Tibial nerve (tissue), 4 donors: Measurements from ENCODE around the gene PPME1. TPM values are rescaled to one million over a fixed set of nuclear protein-coding genes. Genes with fewer than 3 reads are reported as not detected.

Source experiments
- DNase-seq, 2 donors: peaks; one replicate each; pipeline ENCODE4 v3.0.0-alpha.2; 2019; ENCODE audit warnings: low spot score in 2 of 2
- H3K27ac ChIP-seq, 4 donors: fragments of 200-600 bp; sonication (generic) in 3 of 4; one replicate each; pipeline ENCODE4 v1.5.1; 2017 to 2019; ENCODE audit warnings: mild to moderate bottlenecking in 1 of 4
- H3K27me3 ChIP-seq, 2 donors: fragments of 200-600 bp; sonication (generic) in 1 of 2; one replicate each; pipeline versions ENCODE4 v1.5.1 to v1.6.0; 2017 to 2019
- H3K36me3 ChIP-seq, 3 donors: fragments of 200-600 bp; sonication (generic); one replicate each; pipeline ENCODE4 v1.5.1; 2018 to 2019
- H3K4me1 ChIP-seq, 4 donors: fragments of 200-600 bp; sonication (generic) in 3 of 4; one replicate each; pipeline ENCODE4 v1.5.1; 2017 to 2019
- H3K4me3 ChIP-seq, 4 donors: fragments of 200-600 bp; sonication (generic) in 3 of 4; one replicate each; pipeline ENCODE4 v1.5.1; 2017 to 2019; ENCODE audit warnings: mild to moderate bottlenecking in 1 of 4, moderate library complexity in 1 of 4
- H3K9me3 ChIP-seq, 4 donors: fragments of 200-600 bp; sonication (generic) in 3 of 4; one replicate each; pipeline ENCODE4 v1.5.1; 2017 to 2019
- EP300 ChIP-seq, 2 donors: sonication (generic); formaldehyde crosslinking; IDR thresholded peaks; one replicate each; pipeline ENCODE4 v1.6.1; 2017; ENCODE audit warnings: antibody characterized with exemption in 2 of 2, mild to moderate bottlenecking in 1 of 2
- POLR2A ChIP-seq, 2 donors: fragments of 450-650 bp; IDR thresholded peaks; one replicate each; pipeline ENCODE4 v1.6.1; 2017; ENCODE audit warnings: antibody characterized with exemption in 2 of 2, mild to moderate bottlenecking in 2 of 2, moderate library complexity in 2 of 2
- WGBS, 2 donors: methylation state at CpG; one replicate each; pipeline ENCODE4 v1.1.5; 2018; 5-methylcytosine and 5-hydroxymethylcytosine counted together
- total RNA-seq, 4 donors: library from RNA; depleted of rRNA; stranded (reverse); fragments of >200 nt; gene quantifications; one replicate each; pipeline ENCODE4 v1.1.0, GENCODE V29; 2016
- TF ChIP-seq, protein P1 (sequence below), 5 experiments: fragments of 200-600 bp in 3 of 5; fragments of 450-650 bp in 2 of 5; sonication (generic) in 3 of 5; IDR thresholded peaks; one replicate each; pipeline ENCODE4 v1.5.1; 2016 to 2019; ENCODE audit warnings: antibody characterized with exemption in 5 of 5, mild to moderate bottlenecking in 3 of 5, moderate library complexity in 2 of 5

Gene PPME1
- total RNA-seq, 4 donors from 2014 or later = 17.8 to 35.6 (median 26.5) TPM

DNA sequence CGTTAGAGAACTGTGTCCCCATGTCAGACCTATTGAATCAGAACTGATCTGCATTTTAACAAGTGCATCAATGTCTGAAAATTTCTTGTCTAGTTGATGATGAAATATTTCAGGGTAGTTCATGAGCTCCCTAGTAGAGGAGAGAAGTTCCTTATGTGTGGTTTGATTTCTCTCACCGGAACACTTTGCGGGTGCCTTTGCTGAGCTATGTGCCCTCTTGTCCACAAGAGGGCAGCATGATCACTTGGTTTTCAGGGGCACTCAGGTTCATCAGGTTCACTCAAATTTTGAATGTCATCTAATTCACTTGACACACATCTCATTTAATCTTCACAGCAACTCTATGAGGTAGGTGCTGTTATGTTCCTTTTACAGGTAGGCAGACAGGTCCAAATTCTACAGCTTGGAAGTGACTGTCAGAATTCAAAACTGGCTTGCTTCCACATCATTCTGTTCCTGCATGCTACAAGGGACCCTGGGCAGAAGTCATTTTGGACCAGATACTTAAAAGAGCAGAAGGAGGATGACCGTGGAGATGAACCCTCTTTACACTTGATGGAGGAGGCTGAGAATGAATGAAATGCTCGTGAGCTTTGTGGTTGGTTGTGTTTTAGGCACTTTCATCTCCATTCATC is 84.8 kb downstream of the PPME1 start:
- DNase-seq = peak in 1 of 2 donors; percentile 53

DNA sequence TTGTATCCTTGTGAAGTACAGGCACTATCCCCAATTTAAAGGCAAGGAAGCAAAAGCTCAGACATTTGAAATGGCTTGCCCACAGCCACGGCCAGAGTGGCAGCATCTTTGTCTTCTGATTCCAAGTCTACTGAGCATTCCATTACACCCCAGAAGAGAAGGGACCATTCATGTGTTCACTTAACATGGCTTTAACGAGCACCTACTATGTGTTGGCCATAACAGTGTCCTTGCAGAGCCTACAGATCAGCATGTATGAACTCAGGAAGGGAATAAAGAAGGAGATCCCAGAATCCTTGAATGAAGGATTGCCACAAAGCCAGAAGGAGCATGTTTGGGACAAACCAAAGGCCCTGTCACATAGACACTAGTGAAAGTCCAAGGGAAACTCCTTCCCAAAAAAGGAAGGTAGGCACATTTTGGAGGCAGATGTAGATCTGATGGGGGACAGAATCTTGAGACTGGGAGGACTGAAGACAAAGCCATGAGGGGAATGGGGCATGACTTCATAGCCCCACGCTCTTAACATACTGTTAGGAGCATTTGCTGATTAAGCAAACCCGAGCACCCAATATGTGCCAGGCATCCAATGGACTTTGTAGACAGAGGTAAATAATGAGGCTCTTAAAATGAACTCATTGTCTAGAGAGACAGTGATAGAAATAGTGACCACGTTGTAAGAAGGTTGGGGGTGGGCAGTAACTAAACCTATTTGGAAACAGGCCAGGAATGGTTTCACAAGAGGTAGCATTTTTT is 85.5 kb downstream of the PPME1 start:
- Histone ChIP-seq H3K36me3 (peaks cover 0 to 41% (median 0%) of the 10 kb centered on the region in 3 donors), H3K4me3 (no peak overlapping the region), H3K4me1 (peaks cover 0 to 11% (median 0%) of the 10 kb centered on the region in 4 donors), H3K27ac (no peak overlapping the region), H3K9me3 (no peaks in the 10 kb centered on the region), H3K27me3 (no peaks in the 10 kb centered on the region)
- WGBS, 2 donors = 78% methylated on average over 5 of the region's 5 CpGs
- TF ChIP-seq, protein P1, sequence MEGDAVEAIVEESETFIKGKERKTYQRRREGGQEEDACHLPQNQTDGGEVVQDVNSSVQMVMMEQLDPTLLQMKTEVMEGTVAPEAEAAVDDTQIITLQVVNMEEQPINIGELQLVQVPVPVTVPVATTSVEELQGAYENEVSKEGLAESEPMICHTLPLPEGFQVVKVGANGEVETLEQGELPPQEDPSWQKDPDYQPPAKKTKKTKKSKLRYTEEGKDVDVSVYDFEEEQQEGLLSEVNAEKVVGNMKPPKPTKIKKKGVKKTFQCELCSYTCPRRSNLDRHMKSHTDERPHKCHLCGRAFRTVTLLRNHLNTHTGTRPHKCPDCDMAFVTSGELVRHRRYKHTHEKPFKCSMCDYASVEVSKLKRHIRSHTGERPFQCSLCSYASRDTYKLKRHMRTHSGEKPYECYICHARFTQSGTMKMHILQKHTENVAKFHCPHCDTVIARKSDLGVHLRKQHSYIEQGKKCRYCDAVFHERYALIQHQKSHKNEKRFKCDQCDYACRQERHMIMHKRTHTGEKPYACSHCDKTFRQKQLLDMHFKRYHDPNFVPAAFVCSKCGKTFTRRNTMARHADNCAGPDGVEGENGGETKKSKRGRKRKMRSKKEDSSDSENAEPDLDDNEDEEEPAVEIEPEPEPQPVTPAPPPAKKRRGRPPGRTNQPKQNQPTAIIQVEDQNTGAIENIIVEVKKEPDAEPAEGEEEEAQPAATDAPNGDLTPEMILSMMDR (IDR thresholded peaks at IDR 0.05) = no peak
- no peak for TF ChIP-seq EP300 (IDR thresholded peaks at IDR 0.05)
- DNase-seq = no peak

More for the DNA sequence above, 84.8 kb downstream of the PPME1 start:
- Histone ChIP-seq H3K4me1 (peaks cover 0 to 11% (median 0%) of the 10 kb centered on the region in 4 donors), H3K4me3 (no peak overlapping the region), H3K27me3 (no peaks in the 10 kb centered on the region), H3K9me3 (no peaks in the 10 kb centered on the region), H3K27ac (no peak overlapping the region), H3K36me3 (peaks cover 0 to 48% (median 3%) of the 10 kb centered on the region in 3 donors)
- TF ChIP-seq EP300 (IDR thresholded peaks at IDR 0.05) = peak in 1 of 2 donors; percentile 20
- no peak for TF ChIP-seq POLR2A (IDR thresholded peaks at IDR 0.05)
- TF ChIP-seq, protein P1 (IDR thresholded peaks at IDR 0.05) = peak; percentile 78 to 88 (median 86)
- WGBS, 2 donors = 47 to 52% methylated on average over 5 of the region's 5 CpGs

DNA sequence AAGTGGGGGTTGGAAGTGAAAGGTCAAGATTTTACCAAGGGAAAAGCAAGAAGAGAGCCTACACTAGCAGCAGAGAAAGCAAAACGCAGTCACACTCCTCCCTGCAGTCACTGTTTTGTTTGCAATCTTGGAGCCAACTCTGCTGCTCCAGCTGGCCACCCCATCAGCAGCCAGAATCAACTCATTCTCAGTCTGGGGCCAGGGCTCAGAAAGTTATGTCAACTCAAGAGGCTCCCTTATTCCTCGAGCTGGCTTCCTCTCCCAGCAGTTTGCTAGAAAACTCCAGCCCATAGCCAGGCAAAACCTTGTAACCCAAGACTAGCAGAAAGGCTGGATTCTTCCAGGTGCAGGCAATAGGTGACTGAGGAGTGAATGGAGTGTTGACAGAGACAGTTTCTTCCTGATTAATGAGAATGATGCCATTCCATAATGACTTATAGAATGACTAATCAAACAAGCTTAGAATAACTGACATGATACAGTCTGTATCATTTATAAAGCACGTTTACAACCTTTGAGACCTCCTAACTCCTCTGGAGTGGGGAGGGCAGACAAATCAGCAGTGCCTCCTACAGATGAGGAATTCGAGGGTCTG is 87.0 kb downstream of the PPME1 start:
- H3K27ac ChIP-seq = no peak overlapping the region
- H3K9me3 ChIP-seq = no peaks in the 10 kb centered on the region
- DNase-seq = peak in 1 of 2 donors; percentile 54
- WGBS, 2 donors = 33 to 34% methylated on average over 4 of the region's 4 CpGs
- peaks cover 0 to 26% (median 0%) of the 10 kb centered on the region in 3 donors for H3K36me3 ChIP-seq
- no peak overlapping the region for H3K4me3 ChIP-seq
- peaks cover 0 to 11% (median 0%) of the 10 kb centered on the region in 4 donors for H3K4me1 ChIP-seq
- TF ChIP-seq POLR2A (IDR thresholded peaks at IDR 0.05) = no peak
- no peak for TF ChIP-seq EP300 (IDR thresholded peaks at IDR 0.05)
- TF ChIP-seq, protein P1 (IDR thresholded peaks at IDR 0.05) = no peak
- no peaks in the 10 kb centered on the region for H3K27me3 ChIP-seq

DNA sequence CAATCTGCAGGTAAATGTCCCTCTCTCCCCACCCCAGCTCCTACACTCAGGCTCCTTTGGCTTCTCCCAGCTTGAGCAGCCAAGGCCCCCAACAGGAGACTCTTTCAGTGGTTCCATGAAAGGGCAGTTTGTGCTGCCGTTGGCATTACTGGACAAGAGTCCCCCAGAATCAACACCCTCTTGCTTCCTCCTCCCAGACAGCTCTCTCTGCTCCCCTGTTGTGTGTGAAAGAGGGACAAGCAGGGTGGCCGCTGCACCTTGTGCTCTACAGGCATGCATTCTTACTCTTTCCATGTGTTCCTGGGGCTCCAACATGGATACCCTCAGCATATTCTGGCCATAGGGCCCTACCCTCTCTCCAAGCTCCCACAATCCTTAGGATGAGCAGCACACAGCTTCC is 91.6 kb downstream of the PPME1 start:
- no peaks in the 10 kb centered on the region for H3K36me3 ChIP-seq
- no peak for DNase-seq
- 73 to 79% methylated on average over 2 of the region's 2 CpGs for WGBS, 2 donors

More for the DNA sequence above, 91.6 kb downstream of the PPME1 start:
- no peak overlapping the region for H3K4me3 ChIP-seq
- H3K27ac ChIP-seq = no peak overlapping the region
- H3K27me3 ChIP-seq = no peaks in the 10 kb centered on the region
- H3K4me1 ChIP-seq = peaks cover 0 to 8% (median 0%) of the 10 kb centered on the region in 4 donors
- no peaks in the 10 kb centered on the region for H3K9me3 ChIP-seq
- TF ChIP-seq POLR2A (IDR thresholded peaks at IDR 0.05) (no peak), EP300 (IDR thresholded peaks at IDR 0.05) (no peak)
- TF ChIP-seq, protein P1 (IDR thresholded peaks at IDR 0.05) = no peak
